Measurements from ENCODE around the gene TERT.
"Not testable (repeated sequence)": the region's sequence is repeated elsewhere in the genome, so short reads cannot be mapped to it uniquely, and the experiment has no call there.

Gene TERT

DNA sequence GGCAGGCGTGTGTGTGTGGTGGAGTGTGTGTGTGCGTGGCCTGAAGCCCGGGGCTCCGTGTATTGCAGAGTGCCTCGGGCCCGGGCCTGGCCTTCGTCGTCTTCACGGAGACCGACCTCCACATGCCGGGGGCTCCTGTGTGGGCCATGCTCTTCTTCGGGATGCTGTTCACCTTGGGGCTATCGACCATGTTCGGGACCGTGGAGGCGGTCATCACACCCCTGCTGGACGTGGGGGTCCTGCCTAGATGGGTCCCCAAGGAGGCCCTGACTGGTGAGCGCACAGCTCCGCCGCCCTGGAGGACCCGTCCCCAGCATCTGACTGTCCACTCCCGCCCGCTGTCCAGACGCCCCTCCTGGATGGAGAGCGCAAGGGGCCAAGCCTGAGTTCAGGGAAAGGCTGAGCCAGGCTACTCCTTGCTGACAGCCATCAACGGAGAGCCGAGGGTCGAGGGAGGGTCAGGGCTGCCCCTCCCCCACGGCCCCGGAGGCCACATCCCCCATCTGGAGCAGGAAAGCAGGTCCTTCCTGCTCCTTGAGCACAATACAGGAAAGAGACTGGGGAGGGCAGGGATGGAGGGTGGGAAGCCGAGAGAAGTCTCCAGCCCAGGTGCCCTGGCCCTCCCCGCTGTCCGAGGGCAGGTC, 51.3 kb downstream of the TERT start:
- FAIRE-seq: peak; percentile 13

DNA sequence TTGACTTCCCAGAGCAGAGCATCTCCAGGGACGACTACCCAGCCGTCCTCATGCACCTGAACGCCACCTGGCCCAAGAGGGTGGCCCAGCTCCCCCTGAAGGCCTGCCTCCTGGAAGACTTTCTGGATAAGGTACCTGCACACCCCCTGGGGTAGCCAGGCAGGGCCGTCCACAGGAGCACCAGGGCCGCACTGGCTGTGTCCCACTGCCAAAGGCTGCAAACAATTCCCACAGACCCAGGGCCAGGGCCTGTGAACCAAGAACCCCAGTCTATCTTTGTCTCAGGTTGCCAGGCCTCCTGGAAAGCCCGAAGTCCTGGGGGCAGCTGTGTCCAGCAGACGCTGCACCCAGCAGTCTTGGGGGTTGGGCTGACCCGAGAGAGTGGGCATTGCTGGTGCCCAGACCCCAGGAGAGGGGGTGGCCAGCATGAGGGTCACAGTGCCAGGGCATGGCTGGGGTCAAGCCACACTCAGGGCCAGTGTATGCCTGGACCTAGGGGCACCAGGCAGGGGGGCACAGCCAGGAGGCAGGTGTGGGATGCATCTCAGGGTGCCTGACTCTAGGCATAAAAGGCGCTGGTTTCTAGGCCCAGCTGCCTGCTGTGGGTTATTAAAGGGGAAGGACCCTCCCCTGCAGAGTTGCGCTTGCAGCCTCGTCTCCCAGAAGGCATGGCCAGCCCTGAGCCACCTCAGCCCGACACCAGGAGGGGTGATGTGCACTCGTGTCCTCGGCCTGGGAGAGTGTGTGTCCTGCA, 52.0 kb downstream of the TERT start:
- FAIRE-seq (peak; percentile 71), DNase-seq (ENCODE audit: low spot score) (no peak)

More for the DNA sequence above, 51.3 kb downstream of the TERT start:
- DNase-seq (ENCODE audit: low spot score): no peak

DNA sequence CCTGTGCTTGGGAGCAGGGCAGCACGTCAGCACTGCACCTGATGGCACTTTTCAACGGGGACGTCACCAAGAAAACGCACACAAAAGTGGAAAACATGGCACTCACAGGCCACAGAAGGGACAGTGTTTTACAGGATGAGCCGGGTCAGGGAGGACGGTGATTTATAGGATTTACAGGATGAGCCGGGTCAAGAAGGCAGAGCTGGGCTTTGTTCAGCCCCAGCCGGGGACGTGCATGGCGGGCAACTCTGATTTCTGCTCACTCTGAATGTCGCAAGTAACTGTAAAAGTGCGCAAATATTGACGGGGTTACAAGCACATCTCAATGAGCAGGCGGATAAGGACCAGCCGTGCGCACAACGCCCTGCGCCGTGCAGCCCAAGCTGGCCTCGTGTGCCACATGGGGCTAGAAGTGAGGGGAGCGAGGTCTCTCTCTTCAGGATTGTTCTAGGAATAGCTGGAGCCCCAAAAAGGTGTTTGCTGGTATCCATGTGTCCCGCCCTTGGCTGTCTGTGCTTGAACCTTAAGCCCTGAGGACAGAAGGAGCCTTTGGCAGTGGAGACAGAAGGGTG, 53.3 kb downstream of the TERT start:
- FAIRE-seq (no peak), DNase-seq (ENCODE audit: low spot score) (no peak)

DNA sequence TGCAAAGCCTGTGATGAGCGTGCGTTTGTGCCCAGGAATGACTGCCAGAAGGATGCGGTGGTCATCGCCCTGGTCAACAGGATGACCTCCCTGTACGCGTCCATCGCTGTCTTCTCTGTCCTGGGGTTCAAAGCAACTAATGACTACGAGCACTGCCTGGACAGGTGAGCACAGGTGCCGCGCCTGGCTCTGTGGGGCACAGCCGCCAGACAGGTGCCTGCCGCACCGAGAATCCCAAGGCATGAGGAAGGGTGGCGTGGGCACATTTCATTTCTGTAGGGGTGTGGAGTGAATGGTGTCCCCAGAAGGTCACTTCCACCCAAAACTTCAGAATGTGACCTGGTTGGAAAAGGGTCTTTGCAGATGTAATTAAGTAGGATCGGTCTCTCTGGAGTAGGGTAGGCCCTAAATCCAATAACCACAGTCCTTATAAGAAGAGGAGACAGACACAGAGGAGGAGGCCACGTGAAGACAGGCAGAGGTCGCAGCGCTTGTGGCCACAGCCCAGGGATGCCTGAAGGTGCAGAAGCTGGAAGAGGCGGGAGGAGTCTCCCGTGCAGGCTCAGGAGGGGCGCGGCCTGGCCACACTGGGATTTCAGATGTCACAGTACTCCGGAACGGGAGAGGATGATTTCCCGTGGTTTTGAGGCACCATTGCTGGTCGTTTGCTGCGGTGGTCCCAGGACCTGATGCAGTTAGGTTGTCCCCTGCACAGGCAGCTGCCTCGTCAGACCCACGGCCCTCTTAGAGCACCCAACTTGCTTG, 54.2 kb downstream of the TERT start:
- no peak for DNase-seq (ENCODE audit: low spot score)
- FAIRE-seq: peak; percentile 74

DNA sequence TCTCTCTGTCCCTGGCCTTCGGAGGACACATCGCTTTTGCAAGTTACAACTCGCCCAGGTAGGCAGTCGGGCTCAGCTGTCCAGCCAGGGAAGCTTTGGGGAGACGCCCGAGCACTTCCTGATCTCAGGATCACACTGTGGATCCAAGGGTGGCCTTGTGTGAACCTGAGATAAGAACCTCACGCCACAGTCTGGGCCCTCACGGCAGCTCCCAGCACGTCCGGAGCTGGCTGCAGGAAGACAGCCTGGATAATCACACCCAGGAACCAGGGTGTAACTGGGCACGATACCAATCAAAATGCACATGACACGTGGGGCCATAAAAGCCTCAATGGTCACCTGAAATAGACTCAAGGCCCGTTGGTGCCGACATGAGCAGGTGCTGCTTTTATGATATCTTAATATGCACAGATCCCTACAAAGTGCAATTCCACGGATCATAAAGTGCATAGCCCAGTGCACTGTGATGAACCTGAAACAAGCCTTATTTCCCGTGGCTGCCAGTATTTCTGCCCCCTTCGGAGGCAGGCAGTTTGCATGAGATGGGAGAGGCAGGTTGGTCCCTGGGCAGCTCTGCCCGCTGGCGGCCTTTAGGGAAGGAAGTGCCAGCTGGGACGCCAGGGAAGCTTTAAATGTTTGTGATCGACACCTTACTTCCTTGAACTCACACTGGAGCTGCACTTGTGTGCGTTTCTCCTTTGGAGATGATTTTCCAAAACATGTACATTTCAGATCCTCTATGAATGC, 55.2 kb downstream of the TERT start:
- DNase-seq (ENCODE audit: low spot score) (no peak), FAIRE-seq (no peak)

DNA sequence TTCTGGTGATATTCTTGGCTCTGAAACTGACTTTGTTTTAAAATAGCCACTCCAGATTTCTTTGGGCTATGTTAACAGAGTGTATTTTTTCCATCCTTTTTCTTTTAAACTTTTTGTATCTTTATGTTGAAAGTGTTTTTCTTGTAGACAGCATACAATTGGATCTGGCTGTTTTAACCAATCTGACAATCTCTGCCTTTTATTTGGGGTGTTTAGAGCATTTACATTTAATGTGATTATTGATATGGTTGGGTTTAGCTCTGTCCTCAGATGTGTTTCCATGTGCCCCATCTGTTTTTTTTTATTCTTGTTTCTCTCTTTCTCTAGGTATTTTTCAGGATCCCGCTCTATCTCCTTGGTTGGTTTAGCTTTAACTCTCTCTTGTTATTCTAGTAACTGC, 59.0 kb downstream of the TERT start:
- DNase-seq (ENCODE audit: low spot score): no peak
- no peak for FAIRE-seq

DNA sequence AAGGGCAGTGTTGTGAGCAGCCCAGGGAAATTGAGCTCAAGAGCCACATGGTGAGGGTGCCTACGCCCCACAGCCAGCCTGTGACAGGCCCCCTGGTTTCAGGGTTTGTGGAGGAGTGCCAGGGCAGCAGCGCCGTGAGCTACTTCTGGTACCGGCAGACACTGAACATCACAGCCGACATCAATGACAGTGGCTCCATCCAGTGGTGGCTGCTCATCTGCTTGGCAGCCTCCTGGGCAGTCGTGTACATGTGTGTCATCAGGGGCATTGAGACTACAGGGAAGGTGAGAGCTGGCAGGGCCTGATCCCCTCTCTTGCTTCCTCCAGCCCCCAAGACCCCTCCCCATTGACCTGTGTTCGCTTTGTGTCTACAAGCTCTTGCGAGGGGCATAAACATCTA, 59.5 kb downstream of the TERT start:
- DNase-seq (ENCODE audit: low spot score) (no peak), FAIRE-seq (no peak)

DNA sequence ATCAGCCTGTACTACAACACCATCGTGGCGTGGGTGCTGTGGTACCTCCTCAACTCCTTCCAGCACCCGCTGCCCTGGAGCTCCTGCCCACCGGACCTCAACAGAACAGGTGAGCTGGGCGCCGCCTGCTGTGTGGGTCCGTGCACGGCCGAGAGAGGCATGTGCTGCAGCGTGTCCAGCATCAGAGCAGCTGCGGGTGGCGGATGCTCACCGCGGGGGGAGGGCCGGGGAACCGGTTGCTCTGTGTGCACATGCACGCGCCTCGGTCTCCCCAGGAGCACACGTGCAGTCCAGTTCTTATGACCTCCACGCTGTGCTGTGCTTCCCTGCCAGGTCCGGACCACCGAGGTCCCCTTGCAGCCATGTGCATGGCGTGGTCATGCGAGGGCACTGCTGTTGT, 62.1 kb downstream of the TERT start:
- DNase-seq (ENCODE audit: low spot score) (no peak), FAIRE-seq (peak; percentile 32)

DNA sequence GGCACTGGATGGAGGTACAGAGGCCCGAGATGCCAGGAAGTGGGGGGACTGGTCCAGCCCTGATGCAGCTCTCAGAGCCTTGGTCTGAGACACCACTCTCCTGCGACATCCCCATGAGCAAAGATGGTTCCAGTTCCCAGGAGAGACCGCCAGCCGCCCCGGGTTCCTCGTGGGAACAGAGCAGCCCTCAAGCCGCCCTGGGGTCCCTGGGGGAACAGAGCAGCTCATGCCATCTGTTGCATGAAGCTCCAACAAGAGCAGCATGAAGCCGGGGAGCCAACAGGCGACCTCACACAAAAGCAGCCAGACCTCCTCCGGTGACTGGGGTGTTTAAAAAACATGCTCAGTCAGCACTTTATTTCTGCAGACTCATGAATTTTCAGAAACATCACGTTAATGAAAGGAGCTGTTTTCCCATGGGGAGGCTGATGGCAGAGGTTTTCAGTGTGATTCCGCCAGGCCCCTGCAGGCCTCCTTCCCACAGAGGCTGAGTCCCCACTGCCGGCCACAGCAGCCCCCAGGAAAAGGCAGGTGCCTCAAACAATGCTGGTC, 63.4 kb downstream of the TERT start:
- DNase-seq (ENCODE audit: low spot score) (no peak), FAIRE-seq (no peak)

DNA sequence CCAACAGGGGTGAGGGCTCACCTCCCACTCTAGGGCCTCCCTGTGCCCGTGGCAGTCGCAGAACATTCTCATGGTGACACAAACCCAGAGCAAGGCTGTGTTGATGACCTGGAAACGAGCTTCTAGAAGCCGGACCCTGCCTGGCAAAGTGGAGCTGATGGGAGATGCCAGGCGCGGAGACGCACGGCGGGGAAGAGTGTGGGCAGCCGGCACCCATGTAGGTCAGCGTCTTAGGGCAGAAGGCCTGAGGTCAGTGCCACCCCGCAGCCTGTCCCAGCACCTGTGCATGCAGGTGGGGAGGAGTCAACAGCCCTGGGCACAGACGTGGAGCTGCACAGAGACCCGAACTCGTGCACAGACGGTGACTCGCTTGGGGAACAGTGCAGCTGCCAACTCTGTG, 64.3 kb downstream of the TERT start:
- no peak for DNase-seq (ENCODE audit: low spot score)
- FAIRE-seq: no peak

DNA sequence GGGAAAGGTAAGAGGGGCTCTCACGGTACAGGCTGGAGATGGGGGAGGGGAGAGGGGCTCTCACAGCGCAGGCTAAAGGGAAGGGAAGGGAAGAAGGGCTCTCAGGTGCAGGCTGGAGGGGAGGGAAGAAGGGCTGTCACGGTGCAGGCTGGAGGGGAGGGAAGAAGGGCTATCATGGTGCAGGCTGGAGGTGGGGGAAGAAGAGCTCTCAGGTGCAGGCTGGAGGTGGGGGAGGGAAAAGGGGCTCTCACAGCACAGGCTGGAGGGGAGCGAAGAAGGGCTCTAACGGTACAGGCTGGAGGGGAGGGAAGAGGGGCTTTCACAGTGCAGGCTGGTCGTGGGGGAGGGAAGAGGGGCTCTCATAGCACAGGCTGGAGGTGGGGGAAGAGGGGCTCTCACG, 65.0 kb downstream of the TERT start:
- DNase-seq (ENCODE audit: low spot score): no peak
- no peak for FAIRE-seq

DNA sequence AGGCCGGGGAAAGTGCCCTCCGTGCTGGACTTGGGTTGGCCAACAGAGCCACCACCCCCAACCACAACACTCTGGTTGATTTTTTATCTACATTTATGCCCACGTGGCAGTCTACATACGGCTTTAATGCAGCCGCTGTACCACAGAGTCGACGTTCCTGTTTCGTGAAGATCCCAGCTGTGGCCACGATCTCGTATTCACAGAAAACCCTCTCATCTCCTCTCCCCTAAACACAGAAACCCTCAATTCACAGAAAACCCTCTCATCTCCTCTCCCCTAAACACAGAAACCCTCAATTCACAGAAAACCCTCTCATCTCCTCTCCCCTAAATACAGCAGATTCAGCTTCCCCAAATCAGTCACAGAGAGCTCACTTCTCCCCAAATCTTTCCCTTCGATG, 65.8 kb downstream of the TERT start:
- FAIRE-seq; DNase-seq (ENCODE audit: low spot score): not testable (repeated sequence)

DNA sequence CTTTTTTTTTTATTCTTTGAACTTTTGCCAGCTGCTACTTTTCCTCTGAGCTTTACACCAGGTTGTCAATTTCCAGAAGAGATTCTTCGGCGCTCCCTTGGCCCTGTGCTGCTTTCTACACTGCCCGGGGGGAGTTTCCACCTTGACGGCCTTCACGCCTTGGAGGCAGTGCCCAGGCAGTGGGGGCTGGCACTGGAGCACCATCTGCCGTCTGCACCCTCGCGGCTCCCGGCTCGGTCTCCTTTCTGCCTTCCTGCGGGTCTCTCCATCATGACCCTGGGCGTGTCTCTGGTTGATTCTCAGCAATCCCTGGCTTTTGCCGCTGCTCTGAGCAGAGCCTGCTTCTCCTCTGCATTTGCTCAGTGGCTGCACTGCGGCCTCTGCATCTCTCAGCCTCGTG, 66.7 kb downstream of the TERT start:
- DNase-seq (ENCODE audit: low spot score) (no peak), FAIRE-seq (no peak)

DNA sequence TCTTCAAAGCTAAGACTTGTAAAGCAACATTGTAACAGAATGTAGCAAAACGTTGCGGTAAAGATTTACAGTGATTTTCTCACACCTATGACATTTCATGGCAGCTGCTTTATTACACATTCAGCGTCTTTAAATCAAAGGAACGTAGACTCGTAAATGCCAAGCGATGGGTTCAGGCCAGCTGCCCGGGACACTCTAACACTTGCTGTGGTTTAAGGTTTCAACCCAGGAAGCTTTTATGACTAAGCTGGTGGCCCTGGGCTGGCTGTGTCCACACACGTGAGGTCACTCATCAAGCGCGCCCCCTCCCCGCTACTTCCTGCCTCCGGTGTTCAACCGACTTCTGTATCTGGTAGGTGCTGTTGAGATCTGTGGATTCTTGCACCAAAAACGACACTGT, 67.2 kb downstream of the TERT start:
- peak; percentile 82 for FAIRE-seq
- peak; percentile 88 for DNase-seq (ENCODE audit: low spot score)

DNA sequence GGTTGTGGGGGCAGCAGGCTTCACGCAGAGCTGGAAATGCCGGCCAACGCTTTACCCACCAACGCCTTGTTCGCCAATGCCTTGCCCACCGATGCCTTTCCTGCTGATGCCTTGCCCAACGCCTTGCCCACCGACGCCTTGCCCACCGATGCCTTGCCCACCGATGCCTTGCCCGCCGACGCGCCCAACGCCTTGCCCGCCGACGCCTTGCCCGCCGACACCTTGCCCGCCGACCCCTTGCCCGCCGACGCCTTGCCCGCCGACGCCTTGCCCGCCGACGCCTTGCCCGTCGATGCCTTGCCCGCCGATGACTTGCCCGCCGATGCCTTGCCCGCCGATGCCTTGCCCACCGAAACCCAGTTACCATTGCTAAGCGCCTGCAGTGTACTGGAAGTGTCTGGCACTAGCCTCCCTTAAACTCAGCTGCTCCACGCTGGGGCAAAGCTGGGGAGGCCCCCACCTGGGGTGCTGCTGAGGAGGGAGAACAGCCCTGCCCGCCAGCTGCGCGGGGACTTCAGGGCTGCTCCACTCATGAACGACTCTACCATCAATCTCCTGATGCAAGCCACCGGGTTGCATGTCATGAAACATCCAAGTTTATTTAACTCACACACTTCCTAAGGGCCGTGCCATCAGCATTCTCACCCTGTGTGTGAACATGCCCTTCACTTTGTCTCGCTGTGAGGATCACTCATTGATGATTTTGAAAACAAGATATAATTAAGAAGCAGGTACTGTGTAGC, 67.9 kb downstream of the TERT start:
- FAIRE-seq: peak; percentile 84
- no peak for DNase-seq (ENCODE audit: low spot score)

DNA sequence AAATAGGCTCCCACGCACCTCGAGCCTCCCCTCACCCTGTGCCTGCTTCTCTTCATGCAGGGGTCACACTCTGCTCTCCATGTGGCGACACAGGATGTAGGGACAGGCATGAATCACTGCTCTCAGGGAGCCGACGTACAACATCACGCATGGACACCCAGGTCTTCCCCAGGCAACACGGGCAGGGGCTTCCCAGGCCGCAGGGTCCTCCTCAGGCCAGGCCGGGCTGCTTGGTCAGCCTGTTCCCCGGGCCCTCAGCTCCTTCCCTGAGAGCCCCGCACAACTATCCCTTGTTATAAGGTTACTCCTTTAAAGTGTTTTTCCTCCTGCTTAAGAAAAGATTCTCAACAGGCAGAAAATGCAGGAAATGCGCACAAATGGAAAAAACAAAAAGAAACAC, 68.6 kb downstream of the TERT start:
- FAIRE-seq (no peak), DNase-seq (ENCODE audit: low spot score) (no peak)

DNA sequence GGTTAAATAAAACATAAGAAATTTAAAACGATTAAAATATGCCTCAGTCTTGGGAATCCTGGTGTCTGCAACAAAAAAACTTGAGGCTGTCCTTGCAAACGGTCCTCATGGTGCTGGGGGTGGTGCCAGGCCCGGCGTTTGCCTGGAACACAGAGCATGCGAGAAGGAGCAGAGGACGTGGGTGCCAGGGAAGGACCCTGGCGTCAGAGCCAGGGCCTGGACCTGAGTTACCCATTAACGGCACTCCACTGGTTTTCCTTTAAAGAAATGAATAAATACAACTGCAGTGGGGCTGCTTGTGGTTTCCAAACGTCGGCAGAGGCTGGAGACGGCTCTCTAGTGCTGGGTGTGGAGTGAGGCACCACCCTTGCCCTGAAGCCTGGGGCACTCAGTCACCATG, 69.8 kb downstream of the TERT start, which contains the start of gene SLC6A18:
Gene SLC6A18 (plus strand): TSS at position 301 of the 400 bp plus-strand sequence. CDS start 97 bp downstream, at position 398.
- FAIRE-seq: no peak

DNA sequence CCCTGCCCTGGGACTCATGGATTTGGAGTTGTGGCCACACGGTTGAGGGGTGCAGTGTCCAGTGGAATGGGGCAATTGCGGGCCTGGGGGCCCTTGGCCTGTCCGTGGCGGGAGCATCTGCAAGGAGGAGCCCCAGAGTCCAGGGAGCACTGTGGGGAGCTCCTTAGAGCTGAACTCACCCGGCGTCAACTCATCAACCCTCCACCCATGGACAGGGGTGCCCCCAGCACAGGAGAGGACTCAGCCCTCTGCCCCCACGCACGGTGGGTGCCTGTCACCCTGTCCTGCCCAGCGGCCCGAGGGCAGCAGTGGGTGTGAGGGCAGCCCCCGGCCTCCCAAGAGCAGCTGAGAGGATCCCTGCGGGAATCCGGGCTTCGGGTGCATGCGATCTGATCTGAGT, 70.2 kb downstream of the TERT start:
- no peak for DNase-seq (ENCODE audit: low spot score)
- no peak for FAIRE-seq

More for the DNA sequence above, 69.8 kb downstream of the TERT start, which contains the start of gene SLC6A18:
- no peak for DNase-seq (ENCODE audit: low spot score)

DNA sequence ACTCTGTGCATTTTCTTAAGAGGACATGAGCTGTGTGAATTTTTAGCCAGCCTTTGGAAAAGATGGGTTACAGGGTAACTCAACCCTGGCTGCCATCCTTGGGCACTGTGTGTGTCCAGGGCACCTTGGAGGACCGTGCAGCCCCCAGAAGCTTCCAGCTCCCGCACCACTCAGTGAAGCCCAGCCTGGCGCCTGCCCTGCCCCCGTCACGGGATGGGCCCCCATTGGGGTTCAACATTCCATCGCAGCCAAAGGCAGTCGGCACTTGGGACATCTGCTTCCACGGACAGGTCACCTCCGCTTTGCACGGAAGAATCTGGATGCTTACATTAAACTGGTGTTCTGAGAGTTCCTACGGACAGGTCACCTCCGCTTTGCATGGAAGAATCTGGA, 71.6 kb downstream of the TERT start:
- FAIRE-seq (no peak), DNase-seq (ENCODE audit: low spot score) (no peak)

DNA sequence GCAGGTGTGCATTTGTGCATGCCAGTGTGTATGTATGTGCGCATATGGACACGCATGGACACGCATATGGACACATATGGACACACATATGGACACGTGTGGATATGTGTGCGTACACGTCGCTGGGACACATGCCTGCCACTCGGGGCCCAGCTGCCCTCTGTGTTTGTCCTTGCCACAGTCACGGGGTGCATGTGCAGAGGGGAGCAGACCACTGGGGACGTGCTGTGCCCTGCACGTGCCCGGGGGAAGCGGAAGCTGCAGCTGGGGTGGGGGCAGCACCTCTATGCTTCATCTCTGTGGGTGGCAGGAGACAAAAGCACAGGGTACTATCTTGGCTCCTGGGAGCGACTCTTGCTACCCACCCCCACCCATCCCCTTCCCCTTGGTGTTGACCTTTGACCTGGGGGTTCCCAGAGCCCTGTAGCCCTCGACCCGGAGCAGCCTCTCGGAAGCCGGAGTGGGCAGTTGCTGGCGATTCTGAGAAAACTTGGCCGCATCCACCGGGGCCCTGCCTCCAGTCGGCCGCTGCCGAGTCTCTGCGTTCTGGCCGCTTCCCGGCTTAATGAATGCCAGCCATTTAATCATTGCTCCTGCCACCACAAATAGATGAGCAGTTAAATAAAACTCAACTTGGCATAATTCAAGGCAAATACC, 72.1 kb downstream of the TERT start:
- DNase-seq (ENCODE audit: low spot score) (no peak), FAIRE-seq (no peak)
